ENCODE measurements around the gene COX4I1.

GRCh38 chr16:85767531-85767930, 32.0 kb upstream of the COX4I1 start:
- TF ChIP-seq CTCF (IDR thresholded peaks at IDR 0.05; ENCODE audit: low read depth, low read length) (no peak), EZH2phosphoT487 (IDR thresholded peaks at IDR 0.05; ENCODE audit: low read depth) (no peak)
